NOMO-1 treated with dmso at 0.1 percent for 144 hours (cell line): ENCODE data around the gene RIPOR2.

Experiments
- DNase-seq: peaks from one replicate; lab custom pipeline; 2025; ENCODE audit not compliant: unreplicated experiment; lab: John Stamatoyannopoulos, UW

RIPOR2 gene

DNA sequence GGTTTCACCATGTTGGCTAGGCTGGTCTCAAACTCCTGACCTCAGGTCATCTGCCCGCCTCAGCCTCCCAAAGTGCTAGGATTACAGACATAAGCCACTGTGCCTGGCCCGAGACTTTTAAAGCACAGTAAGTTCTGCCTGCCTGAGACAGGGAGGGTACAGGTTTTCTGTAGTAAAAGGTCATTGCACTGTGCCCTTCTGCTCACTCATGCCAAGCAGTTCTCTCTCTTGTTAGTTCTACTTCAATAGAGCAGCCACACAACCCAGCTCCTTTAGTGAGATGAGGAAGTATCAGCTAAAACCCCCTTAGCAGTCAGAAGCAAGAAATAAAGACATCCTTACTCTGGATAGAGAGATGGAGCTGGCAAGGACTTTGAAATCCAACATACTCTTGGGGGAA lies 84.7 kb downstream of the RIPOR2 start:
- no peak for DNase-seq

DNA sequence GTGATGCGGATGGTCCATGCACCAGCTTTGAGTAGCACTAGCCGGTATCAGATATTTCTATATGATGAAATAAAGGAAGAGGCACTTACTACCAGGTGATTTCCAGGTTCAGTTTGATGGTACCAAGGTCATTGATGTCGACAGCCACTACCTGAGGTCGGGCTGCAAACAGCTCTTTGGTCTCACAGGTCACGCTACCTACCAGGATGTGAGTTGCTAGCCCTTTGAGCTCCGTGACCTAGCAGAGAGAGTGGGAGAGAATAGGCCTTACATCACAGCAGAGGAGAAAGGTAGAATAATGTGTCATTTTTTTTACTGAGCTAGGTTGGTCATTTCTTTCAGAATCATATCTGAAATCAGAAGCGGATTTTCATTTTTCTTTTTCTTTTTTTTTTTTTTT lies 86.0 kb downstream of the RIPOR2 start:
- DNase-seq, result no peak

DNA sequence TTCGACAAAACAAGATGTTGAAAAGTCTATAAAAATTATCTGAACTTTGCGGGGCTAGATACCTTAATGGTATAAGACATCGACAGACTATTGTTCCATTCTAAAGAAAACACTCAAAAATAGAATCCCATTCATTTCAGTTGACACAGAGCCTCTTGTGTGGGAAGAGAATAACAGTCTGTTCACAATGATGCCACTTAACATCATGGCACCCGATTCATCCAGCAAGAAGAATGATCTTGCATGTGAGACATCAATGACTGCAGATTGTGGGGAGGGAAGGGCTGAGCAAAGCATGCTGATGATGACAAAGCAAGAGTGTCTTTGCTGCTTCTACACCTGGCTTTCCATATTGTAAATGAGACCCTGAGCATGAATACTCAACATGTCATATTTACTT lies 87.3 kb downstream of the RIPOR2 start:
- DNase-seq, result no peak

DNA sequence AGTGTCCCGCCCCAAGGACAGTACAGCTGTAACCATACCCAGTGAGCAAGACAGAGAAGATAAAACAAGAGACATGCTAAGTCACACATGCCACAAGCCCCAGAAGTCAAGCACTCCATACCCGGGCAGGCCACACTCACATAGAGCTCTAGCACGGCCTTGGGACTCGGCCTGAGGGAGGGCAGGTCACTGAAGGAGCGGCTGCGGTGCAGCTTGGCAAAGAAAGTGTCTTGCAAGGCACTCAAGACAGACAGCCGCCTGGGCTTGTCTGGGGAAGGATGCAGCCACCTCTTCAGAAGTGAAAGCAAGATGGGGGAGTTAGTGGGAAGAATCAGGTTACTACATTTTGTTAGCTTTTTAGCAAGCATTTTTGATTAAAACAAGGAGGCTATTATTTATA lies 88.4 kb downstream of the RIPOR2 start:
- DNase-seq, result no peak

DNA sequence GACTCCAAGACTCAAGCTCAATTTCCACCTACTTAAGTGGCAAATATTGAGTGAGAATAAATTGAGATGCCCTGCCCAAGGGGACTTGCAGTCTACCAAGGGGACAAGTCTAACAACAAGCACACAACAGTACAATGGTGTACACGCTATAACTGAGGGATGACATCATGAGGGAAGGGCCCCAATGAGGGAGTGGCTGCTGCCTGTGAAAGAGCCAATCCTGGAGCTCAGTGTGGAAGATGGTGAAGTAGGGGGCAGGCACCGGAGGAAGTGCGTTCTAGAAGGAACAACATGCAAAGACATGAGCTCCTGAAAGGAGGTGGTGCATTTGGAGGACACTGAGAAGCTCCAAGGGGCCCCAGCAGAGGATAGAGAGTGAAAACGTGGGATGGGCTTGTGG lies 90.2 kb downstream of the RIPOR2 start:
- DNase-seq, result no peak

DNA sequence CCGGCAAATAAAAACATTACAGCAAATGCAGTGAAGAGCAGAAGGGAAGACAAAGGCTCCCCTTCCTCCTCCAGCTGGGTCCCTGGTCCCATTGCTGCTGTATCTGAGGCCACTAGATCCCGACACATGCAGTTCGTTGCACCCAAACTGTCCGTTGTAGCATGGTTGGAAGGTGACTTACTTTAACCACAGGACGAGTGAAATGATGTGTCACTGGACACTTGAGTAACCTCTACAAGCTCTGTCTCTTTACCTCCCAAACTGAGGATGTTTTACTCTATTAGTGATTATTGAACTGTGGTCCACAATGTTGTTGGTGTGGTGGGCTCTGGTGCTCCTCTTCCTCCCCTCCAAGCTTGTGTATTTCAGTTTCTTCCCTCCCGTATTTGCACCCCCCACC lies 90.9 kb downstream of the RIPOR2 start:
- no peak for DNase-seq

DNA sequence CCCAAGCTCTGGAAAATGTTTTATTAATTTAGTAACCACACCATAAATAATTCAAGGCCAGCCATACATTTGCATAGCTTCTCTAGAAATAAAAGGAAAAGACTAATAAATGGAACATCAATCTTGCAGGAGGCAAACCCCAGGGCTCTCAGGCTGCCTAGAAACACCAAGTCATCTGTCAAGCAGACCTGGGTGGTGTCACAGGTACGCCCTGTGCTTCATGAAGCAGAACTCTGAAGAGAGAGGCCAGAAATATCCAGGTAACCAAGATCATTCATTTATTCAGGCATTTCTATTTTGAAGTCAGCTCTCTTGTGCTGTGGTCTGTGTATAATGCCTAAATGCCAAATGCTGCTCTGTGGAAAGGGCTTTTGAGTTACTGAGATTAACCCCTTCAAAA lies 91.7 kb downstream of the RIPOR2 start:
- no peak for DNase-seq

DNA sequence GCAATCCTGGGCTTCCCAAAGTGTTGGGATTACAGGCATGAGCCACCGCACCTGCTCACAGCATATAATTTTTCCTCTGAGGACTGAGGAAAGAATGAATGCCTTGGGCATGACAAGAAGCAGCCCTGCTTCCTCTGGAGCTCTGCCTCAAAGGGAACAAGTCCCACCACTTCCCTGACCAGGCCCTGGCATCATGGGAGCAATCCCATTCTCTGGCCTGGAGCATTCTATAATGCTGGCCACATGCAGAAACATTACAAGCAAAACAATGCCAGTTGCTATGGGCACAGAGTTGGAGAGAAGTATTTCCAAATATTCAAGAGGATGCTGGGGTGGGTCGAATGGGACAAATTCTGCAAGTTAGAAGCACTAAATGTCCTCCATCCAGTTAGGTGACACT lies 95.6 kb downstream of the RIPOR2 start:
- DNase-seq, result no peak

DNA sequence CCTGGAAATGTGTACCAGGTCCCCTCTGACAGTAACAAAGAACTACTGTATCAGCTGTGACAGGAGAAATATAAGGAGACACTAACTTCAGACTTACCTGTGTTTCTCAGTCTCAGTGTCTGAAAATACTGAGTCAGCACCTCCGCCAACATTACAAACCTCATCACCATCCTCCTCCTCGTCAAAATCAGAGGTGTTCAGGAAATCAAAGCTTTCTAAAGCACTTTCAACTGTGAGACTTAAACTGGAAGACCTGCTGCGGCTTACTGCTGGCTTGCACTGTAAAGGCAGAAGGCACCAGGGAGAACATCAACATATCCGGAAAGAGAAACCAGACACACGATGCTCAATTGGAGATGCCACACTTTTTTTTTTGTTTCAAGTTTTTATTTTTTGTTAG lies 96.8 kb downstream of the RIPOR2 start:
- no peak for DNase-seq

DNA sequence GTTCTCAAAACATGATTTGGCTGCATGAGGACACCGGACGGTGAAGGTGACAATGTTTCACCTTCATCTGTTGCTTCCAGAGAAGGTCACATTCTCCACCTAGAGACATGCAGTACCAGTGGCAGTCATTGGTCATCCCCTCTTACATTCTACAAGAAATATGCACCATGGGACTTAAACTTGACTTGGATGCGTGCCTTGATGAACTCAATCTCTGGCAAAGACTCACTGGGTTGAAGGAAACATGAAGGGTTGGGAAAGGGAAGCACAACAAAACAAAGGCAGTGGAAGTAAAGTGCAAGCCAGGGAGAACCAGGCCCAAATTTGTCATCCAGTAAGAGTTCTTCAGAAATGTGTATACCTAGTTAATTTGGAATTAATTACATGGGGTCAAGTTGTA lies 97.7 kb downstream of the RIPOR2 start:
- DNase-seq, result no peak

DNA sequence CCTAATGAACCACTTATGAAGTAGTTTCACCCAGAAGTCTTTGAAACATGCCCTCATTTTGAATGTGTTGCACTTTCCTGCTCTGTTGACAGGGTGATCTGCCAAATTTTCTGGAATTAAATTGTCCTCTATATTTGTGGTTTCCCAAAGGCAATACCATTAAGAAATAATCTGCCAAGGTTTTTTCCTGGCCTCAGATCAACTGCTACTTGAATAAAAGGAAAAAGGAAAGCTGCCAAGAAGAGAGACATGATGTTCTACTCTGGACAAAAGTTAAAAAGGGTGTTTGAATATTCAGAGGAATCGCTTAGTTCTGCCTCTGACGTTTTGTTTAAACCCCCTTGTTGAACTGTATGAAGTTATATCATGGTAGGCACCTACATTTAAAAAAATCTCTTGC lies 99.7 kb downstream of the RIPOR2 start:
- DNase-seq, result no peak

DNA sequence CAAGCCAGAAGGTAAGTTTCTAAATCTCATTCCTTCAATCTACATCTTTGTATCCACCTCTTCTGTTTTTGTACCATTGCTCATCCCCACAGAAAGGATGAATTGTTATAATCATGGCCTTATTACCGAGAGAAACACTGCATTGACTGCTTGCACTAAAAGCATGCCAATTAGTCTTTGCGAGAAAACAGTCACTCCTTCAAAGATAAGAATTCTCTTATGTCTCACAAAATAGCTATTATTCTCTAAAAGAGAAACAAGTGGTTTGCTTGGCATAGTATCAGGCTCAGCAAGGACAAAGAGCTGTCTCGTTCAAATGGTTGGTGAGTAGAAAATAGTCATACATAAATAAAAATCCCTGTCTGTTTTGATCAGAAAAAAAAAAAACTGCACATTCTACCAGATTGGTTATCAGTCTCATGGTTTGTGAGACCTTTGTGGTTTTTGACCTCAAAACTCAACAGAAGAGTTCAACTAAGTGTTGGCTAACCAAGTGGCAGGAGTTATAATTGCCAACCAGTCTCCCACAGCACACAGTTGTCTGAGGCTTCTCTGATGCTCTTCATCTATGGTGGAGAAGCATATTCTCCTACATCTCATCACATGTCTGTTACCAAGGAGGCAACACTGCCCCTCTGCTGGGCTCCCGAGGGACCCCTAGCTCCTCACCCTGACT lies 101.9 kb downstream of the RIPOR2 start:
- no peak for DNase-seq

DNA sequence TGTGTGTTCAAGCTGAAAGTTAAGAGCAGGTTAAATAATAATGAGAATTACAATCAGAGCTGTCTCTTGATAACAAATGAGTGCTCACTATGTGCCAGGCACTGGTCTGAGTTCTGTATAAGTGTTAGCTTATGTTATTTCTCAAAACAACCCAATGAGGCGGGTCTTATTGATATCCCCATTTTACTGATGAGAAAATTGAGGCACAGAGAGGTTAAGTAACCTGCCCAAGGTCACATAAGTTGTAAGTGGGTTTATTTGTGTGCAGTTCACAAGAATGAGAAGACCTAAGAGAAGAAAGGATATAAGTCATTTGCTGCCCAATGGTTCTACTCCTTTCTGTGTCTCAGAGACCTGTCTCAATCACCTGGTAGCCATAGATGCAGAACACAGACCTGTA lies 103.0 kb downstream of the RIPOR2 start:
- DNase-seq, result no peak

DNA sequence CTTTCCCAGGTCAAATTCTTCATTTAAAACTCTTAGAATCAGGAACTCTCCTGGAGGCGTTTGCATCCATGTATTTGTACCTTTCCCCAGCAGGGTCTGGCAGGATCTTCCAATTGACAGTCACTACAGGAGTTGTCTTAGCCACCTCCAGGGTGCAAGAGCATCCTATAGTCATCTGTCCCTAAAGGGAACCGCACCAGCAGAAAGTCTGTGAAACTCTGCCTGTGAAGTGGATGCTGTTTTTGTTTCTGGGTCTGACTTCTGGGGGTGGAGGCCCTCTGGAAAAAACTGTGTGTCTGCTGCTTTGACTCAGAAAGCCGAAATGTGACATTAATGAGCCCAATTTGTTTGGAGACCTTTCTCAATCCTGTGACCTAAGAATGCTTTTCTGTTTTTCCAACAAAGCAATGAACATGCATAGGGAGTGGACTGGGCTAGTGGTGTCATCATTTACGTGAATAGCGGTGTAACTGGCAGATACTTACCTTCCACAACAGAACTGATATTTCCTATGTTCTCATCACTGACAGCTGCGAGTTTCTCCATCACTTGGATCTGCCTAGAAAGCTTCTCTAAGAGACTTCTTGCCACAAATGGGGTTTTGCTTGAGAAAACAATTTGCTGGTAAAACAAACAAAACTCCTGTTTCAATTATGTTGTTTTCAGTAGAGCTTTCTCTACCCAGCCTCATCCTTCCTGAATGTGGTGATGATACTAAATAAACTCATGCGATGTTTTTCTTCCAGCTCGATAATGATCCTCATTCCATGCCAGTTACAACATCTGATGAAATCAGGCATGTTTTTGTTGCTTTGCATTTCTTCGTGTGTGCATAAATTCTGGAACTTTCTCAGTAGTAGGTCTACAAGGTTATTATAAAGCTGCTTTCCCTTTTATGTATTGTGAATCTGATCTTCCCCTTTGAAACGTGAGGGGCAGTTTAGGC lies 103.7 kb downstream of the RIPOR2 start:
- no peak for DNase-seq

DNA sequence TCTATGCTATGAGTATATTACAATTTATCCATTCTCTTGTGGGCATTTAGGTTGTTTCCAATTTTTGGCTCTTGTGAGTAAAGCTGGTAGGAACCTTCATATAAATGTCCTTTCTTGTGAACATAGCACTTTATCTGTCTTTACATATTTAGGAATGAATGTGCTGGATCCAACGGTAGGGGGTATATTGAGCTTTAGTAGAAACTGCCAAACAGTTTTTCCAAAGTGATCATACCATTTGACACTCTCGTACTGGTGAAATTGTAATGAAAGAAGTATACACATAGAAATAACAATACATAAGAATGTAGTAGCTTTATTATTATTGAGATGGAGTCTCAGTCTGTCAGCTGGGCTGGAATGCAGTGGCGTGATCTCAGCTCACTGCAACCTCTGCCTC lies 106.1 kb downstream of the RIPOR2 start:
- DNase-seq, result no peak

DNA sequence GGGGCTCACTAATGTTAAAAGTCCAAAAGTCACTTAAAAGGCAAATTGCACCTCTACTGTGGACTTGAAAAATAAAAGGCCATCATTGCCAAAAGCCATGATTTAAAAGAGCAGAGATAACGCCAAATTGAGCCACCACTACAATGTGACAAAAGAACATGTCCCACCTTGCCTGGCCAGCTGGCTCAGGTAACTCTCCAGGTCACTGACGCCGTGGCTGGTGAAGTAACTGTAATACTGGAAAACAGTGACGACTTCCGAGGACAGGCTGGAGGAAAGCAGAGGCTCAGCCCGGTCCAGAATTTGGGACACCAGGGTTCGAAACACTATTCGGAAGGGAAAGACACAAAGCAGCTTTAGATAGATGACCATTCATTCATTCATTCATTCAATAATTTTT lies 107.8 kb downstream of the RIPOR2 start:
- DNase-seq, result no peak

DNA sequence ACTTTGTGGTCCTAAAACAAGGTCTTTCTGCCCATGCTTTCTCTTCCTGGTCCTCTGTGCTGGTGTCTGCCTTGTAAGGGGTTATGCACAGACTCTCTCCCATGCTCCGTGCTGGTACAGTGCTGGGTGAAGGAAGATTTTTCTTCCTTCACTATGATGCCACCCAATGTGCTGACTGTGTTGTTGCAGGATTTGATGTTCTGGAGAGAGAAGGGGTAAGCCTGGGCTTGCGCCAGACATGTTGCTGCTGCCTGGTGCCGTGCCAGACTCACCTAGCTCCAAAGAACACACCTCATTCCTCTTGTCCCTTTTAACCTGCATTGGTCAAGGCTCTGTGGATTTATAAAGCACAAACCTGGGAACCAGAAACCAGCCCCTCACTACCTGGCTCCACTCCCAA lies 108.6 kb downstream of the RIPOR2 start:
- DNase-seq, result no peak

DNA sequence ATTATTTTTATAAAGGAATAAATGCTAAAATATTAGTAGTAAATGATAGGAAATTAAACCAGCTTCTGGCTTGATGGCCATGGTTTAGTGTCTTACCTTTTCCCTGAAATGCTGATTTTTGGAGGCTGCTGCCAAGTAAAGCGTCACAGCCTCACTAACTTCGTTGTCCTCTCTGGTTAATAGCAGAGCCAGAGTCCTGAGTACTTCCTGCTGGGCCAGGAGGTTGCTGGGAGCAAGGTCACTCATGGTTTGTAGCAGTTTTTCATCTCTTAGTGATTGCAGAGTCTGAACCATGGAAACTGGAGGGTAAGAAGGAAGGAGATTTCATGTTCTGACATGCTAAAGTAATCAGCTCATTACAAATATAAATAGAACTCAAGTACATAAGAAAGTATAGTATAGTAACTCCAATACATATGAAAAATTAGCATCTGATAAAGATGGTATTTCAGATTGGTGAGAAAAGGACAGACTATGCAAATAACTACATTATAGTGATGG lies 110.6 kb downstream of the RIPOR2 start:
- DNase-seq, result no peak

DNA sequence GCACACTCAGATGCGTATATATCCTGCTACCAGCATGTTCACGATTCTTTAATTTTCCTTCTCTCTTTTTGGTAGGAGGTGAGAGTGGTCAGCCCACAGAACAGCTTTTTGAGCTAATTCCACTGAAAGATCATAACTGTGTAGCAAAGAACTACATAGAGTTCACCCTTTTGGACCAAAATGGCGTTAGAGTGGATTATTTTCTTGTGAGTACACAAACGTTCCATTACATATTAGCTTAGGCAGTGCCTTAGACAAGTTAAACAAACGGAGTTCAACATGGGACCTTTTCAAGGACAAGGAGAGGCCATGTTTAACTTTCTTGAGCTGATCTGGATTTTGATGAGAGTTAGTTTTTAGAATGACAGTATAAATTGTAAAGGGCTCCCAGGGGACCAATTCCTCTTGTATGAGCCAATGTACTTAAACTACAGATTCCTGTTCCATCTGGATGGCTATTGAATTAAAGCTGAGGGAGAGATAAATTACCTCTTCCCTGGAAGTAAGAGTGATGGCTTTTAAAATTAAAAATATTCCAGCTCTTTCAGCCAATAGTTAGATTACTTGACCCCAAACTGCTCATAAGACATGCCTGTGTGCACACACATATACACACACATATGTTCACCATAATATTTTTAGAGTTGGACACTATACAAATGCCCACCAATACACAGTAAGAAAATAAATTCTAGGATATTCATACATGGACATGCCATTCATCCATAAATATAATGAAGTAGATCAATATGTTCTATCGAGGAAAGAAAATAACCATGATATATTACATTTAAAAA lies 111.4 kb downstream of the RIPOR2 start:
- no peak for DNase-seq

DNA sequence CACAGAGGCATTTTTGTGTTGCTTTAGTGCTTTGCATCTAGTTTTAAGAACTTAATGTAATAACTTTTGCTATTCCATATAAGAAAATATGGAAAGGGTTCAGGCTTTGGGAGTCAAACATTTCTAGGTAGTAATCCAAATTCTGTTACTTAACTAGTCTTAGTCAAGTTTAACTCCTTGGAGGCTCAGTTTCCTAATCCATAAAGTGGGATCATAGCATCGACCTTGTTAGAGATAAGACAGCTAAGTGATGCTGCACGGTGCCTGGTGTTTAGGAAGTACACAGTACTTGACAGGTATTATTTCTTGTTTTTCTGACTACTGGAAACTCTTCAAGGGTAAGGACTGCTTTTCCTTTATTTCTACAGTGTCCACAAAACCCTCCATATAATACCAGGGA lies 112.6 kb downstream of the RIPOR2 start:
- DNase-seq, result no peak

DNA sequence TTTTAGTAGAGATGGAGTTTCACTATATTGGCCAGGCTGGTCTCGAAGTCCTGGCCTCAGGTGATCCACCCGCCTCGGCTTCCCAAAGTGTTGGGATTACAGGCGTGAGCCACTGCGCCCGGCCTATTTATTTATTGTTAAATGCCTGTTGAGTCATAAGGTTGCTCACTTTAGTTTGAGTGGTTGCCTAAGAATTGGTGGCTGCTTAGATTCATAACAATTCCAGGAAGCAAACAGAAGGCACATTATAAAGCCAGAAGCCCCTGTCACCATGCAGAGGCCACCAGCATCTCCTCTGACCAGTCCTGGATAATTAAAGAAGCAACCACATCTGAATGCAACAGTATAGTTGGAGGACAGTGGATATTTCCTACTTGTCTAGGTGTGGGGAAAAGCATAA lies 113.1 kb downstream of the RIPOR2 start:
- DNase-seq, result no peak
